ENCODE data around the gene SRP68. TPM values are rescaled to one million over a fixed set of nuclear protein-coding genes. Genes with fewer than 3 reads are reported as not detected.

The SRP68 gene
- total and polyA plus RNA-seq, 2 donors (not counting 1 experiment from before 2014, with no cell fraction given), result 29.6 to 82.3 TPM

GRCh38 chr17:76032780-76033108 is 39.6 kb downstream of the SRP68 start:
- DNase-seq, result no peak

More at GRCh38 chr17:76032780-76033108, 39.6 kb downstream of the SRP68 start:
- H3K9me3 ChIP-seq (ENCODE audit: control extremely low read depth in 1 of 3, control insufficient read depth in 2 of 3, insufficient read depth in 1 of 3, low read length in 2 of 3), result no peaks in the 10 kb centered on the region
- H3K9ac ChIP-seq (ENCODE audit: low read length), result no peak overlapping the region
- TF ChIP-seq EZH2 (IDR thresholded peaks at IDR 0.05; ENCODE audit: borderline replicate concordance, insufficient read depth, low read depth, low read length, poor library complexity, severe bottlenecking) (no peak), CTCF (IDR thresholded peaks at IDR 0.05) (no peak)
- no peak for ATAC-seq (ENCODE audit: low read depth)
- Mint-ChIP-seq H3K27ac (no peak overlapping the region), H3K9me3 (ENCODE audit: insufficient read depth) (no peaks in the 10 kb centered on the region), H3K27me3 (no peaks in the 10 kb centered on the region), H3K4me1 (peaks cover 8% of the 10 kb centered on the region), H3K4me3 (no peak overlapping the region)
- H3K4me1 ChIP-seq (ENCODE audit: control insufficient read depth in 2 of 2, insufficient read depth in 2 of 2, low read length in 2 of 2), result peaks cover 8 to 9% of the 10 kb centered on the region in 2 donors
- CTCF ChIA-PET, result interaction anchor here (0.8 kb wide), 1 partner anchor 267 kb away, joined by 3 read pairs; no protein-coding TSS in a partner anchor
- no peak overlapping the region for H2AFZ ChIP-seq (ENCODE audit: insufficient read depth, low read depth, low read length, poor library complexity, severe bottlenecking)
- intact Hi-C loops (cut with micrococcal nuclease), result no loop called here
- peaks cover 0 to 2% (median 0%) of the 10 kb centered on the region in 4 experiments for H3K27me3 ChIP-seq (replicated peaks in 1 of 4; ENCODE audit: control extremely low read depth in 1 of 4, control insufficient read depth in 3 of 4, insufficient read depth in 4 of 4, low read length in 3 of 4)
- POLR2A ChIA-PET, result no interaction called here
- 100% methylated on average over 4 of the region's 5 CpGs for WGBS (ENCODE audit: insufficient coverage)
- no peak overlapping the region for H3K27ac ChIP-seq (ENCODE audit: low read length in 2 of 2)
- no peak overlapping the region for H3K4me2 ChIP-seq (replicated peaks; ENCODE audit: low read depth, low read length, poor library complexity, severe bottlenecking)
- no peak overlapping the region for H3K4me3 ChIP-seq (ENCODE audit: control extremely low read depth in 1 of 5, extremely low read depth in 1 of 5, insufficient read depth in 1 of 5, low read depth in 2 of 5, low read length in 4 of 5)
- no peaks in the 10 kb centered on the region for H3K36me3 ChIP-seq (replicated peaks in 1 of 2; ENCODE audit: control extremely low read depth in 1 of 2, control insufficient read depth in 1 of 2, extremely low read depth in 1 of 2, insufficient read depth in 2 of 2, low read length in 1 of 2)
- no peaks in the 10 kb centered on the region for H4K20me1 ChIP-seq (ENCODE audit: control insufficient read depth, insufficient read depth, low read length, poor library complexity, severe bottlenecking)
- no peaks in the 10 kb centered on the region for H3K79me2 ChIP-seq (ENCODE audit: control insufficient read depth, insufficient read depth, low read length)
